HG02610 (cell line): ENCODE data around the gene RSPH4A.
A peak's percentile ranks its signal among the peaks of the same experiment; 100 is the strongest.
"Not testable (repeated sequence)": the region's sequence is repeated elsewhere in the genome, so short reads cannot be mapped to it uniquely, and the experiment has no call there.

ENCODE experiments used
- ATAC-seq: cut with Tn5 transposase; IDR thresholded peaks from one replicate; pipeline ENCODE4 v1.9.1; 2021; ENCODE audit warnings: mild to moderate bottlenecking, moderate library complexity; ENCODE audit not compliant: unreplicated experiment

The RSPH4A gene

DNA sequence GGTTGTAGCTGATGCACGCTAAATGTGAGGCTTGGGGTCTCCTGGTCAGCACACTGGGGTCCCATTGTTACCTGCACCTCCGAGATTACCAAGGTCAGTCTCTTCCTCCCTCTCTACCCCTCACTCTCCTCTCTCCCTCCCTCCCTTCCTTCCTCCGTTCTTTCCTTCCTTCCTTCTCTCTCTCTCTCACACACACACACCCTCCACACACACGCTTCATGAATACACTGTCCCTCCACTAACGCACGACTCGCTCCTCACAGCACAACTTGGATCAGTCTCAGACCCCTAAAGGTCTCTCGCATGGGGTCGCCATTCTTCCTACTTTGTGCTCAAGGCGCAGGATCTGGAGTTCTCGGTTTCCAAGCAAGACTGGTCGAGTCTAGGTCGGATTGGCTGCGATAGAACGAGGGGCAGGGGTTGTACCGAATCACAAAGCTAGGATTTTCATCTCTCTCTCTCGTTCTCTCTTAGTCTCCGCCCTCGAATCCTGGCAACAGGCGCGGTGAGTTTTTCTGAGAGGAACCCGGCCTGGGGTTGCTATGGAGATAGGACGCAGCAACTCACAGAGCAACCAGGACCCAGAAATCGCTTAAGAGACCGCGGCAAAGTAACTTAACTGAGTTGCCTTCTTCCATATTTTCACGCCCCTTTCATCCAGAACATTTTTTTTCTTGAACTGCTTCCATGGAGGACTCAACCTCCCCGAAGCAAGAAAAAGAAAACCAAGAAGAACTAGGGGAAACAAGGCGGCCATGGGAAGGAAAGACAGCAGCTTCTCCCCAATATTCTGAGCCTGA, at the start of gene RSPH4A:
Gene RSPH4A (plus strand): TSS at position 543 of the 800 bp plus-strand sequence. CDS start 145 bp downstream, at position 688.
- peak; percentile 100 for ATAC-seq

DNA sequence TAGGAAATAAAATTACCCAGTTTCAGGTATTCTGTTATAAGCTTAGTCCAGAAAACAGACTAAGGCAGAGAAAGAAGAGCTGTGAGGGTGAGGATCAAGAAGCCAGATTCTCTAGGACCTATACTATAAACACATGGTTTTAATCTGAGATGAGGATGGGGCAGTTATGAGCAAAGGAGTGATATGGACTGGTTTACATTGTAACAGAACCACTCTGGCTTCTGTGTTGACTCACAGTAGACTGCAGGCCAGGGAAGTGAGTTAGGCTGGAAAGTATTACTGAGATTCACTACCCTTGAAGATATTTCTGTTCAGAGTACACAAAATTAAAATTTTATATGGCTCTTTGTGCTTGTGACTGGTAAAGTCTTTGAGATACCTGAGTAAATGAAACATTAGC, 48.2 kb upstream of the RSPH4A start:
- ATAC-seq, result no peak

DNA sequence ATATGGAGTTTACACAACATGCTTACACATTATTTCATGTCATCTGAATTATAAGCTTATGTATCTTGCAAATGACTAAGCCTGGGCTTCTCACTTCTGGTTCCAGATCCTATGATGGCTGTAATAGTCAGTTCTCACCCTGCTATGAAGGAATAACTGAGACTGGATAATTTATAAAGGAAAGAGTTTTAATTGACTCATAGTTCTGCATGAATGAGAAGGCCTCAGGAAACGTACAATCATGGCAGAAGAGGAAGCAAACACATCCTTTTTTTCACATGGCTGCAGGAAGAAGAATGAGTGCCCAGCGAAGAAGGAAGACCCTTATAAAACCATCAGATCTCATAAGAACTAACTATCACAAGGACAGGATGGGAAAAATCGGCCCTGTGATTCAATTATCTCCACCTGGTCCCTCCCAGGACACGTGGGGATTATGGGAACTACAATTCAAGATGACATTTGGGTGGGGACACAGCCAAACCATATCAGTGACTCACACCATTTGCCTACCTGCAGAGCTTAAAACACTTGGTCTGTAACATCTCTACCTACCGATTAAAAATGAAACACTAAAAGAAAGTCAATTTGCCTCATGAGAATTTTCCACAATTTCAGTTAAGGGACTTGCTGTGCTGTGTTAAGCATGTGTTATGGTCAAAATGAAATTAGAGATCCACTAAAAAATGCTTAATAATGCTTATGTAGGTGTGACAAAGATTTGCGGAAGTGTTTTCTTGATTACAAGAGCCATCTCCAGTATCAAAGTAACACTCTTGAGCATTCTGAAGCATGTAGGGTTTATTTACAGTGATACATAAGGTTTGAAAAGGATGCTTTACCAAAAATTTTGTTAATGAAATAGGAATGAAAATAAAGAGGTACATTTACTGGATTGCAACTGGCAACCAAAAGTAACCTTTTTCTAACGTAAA, 47.2 kb upstream of the RSPH4A start:
- no peak for ATAC-seq

GRCh38 chr6:116570856-116571682, 45.2 kb upstream of the RSPH4A start, which contains the start of gene RWDD1:
Gene RWDD1 (plus strand): TSS chr6:116571504. CDS start chr6:116571583, 79 bp downstream.
- ATAC-seq, result peak; percentile 95

DNA sequence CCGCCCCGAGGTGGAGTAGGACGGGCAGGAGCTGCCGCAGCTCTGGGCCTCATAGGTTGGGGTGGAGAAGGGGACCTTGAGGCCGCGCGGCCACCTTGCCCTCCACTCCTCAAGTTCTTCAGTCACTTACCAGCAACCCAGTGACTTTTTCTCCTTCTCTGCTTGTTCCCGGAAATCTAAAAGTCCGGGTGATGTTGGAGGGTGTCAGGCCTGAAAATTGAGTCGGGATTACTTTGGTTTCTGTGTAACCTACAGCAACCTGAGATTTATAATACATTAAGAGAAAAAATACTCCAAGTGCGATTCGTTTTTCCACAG, 44.6 kb upstream of the RSPH4A start:
- no peak for ATAC-seq

DNA sequence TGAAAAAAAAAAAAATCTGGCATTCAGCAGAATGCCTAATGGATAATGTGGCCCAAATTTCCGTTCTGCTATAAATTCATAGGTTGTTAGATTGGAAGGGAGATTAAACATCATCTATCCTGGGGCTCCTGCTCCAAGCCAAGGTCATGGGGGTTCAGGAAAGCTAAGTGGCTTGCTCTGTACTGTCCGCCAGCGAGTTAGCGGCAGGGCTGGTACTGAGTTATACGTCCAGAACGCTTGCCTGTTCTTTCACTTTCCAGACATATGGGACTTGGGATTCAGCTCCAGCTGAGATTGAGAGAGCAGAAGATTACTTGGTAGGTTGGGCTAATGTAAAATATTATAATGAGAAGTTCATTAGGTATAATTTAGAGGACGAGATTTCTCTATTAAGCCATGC, 44.1 kb upstream of the RSPH4A start:
- ATAC-seq, result no peak

DNA sequence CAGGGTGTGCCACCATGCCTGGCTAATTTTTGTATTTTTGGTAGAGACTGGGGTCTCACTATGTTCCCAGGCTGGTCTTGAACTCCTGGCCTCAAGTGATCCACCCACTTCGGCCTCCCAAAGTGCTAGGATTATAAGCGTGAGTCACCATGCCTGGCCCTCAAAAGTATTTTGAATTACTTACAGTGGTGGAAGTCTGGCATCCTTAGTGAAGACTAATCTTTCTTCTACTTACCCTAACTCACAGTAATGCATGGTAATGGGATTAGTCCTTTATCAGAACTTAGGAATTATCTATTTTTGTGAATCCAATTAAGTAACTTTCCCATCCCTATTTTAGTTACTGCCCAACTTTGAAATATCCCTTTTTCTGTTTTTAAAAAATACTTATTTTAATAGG, 41.1 kb upstream of the RSPH4A start:
- ATAC-seq, result no peak

DNA sequence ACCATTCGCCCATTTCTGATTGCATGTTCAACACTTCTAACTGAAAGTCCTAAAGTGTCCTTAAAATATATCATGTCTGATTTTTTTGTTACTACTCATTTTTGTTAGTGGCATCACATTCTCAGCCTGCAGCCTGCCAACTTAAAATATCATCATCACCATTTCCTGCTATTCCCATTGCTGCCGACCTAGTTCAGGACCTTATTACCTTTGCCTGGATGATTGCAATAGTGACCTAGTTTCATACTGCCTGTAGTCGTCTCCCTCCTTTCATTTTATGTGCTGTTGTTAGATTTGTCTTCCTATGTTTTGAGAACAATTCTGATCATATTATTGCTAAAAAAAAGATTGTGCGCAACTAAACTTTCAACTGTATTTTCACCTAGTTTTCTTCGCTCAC, 38.8 kb upstream of the RSPH4A start:
- no peak for ATAC-seq

- ATAC-seq, result no peak
Observed at GRCh38 chr6:116578335-116578734, 37.9 kb upstream of the RSPH4A start.

DNA sequence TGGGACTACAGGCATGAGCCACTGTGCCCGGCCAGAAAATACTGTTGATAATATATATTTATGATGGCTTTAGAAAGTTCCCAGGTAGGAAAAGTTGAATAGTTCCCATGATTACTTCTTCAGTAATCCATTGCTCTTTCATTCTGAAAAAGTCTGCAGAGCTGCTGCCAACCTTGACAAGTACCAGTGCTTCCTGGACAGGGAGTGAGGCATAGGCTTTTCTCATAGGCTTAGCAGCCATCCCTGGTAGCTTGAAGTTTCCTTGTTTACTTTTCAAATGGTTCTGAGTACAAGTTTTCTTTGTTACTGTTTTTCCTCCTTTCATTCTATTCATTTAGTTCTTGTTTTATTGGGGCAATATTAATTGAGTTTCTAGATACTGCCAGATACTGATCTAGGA, 37.1 kb upstream of the RSPH4A start:
- ATAC-seq, result no peak

- no peak for ATAC-seq
Observed at GRCh38 chr6:116580198-116580597, 36.1 kb upstream of the RSPH4A start.

GRCh38 chr6:116586276-116586675, 30.0 kb upstream of the RSPH4A start:
- ATAC-seq, result no peak

DNA sequence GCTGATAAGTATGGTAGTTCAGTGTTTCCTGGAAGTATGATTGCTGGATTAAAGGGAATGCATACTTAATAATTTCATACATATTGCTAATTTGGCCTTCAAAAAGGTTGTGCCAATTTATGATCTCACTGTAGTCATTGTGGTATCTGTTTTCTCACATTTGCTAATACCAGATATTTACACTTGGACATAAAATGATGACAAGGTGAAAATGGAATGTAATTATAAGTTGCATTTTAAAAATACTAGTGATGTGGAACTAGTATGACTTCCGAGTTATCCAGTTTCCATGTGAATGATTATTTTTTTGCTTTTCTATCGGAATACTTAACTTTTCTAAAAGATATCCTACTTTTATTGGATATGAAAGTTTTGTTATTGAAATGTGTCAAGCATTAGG, 29.5 kb upstream of the RSPH4A start:
- no peak for ATAC-seq

DNA sequence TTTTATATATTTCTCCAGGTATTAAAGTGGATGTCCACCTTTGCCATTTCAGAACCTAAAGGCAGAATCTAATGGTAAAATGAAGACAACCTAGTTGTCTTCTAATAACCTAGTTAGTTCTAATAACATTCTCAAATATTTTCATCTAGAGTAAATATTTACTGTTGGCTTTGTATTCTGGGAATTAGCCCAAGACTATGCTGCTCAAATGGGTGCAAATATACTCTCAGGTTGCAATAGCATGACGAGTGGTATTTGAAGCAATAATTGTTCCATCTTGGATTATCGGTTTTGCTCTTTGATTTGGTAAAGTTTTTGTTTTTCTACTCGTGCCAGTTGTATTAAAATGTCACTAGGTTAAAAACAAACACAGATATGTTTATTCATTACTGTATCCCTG, 21.0 kb upstream of the RSPH4A start:
- ATAC-seq, result no peak

DNA sequence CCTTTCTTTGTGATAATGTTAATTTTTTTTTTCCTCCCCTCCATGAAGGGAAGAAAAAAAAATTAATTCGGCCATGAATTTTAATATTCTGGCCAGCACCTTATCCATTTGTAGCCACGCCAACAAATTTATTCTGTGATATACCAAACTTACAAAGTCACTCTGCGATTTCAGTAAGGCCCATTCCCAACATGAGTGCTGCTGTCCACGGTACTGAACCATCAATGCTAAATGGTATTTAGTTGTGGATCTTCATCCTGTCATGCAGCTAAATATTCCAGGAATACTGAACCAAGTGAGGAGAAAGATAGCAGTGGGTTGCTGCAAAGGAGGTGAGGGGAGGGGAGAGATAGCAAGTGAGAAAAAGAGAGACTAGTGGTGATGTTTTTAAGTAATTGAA, 19.5 kb upstream of the RSPH4A start:
- no peak for ATAC-seq

DNA sequence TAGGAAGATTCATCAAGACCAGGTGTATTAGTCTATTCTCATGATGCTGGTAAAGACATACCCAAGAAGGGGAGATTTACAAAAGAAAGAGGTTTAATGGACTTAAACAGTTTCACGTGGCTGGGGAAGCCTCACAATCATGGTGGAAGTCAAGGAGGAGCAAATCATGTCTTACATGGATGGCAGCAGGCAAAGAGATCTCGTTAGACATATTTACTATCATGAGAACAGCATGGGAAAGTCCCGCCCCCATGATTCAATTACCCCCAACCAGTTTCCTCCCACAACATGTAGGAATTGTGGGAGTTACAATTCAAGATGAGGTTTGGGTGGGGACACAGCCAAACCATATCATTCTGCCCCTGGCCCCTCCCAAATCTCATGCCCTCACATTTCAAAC, 12.4 kb upstream of the RSPH4A start:
- ATAC-seq, result not testable (repeated sequence)

GRCh38 chr6:116604868-116605267, 11.4 kb upstream of the RSPH4A start:
- ATAC-seq, result not testable (repeated sequence)

DNA sequence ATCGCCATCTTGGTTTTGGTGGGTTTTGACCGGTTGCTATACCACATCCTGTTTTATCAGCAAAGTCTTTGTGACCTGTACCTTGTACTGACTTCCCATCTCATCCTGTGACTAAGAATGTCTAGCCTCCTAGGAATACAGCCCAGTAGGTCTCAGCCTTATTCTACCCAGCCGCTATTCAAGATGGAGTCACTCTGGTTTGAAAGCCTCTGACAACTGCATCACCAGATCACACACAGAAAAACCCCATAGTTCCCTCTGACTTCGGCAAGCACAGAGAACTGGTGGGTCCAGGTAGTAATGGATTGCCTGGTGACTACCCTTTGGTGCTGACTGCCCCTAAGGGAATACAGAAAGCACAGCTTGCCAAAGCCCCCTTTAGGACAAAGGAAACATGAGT, 10.3 kb upstream of the RSPH4A start:
- no peak for ATAC-seq

DNA sequence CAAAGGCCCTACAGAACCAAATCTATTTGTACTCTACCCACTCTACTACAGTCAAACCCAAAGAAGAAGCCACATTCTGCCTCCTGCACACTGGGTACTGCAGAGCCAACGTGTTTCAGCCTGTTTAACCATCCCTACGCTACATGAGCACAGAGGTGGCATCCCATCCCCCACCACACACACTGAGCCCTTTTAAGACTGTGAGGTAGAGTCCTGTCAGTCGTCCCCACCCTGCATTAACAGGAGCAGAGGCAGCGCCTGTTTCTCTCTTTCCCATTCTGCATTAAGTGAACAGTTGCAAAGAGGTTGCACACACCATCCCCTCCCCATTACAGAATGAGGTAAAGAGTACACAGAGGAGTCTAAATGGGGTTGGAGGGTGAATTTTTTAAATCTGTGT, 5.2 kb upstream of the RSPH4A start:
- ATAC-seq, result no peak

DNA sequence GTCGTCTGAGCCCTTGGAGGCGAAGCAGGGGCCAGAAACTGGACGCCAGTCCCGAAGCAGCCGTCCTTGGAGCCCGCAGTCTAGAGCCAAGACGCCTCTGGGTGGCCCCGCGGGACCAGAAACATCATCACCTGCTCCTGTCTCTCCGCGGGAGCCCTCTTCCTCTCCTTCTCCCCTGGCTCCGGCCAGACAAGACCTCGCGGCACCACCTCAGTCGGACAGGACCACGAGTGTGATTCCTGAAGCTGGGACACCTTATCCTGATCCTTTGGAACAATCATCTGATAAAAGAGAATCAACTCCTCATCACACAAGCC, 416 bp downstream of the RSPH4A start:
- no peak for ATAC-seq
